ENCODE measurements around the gene SYNE2. TPM values are rescaled to one million over a fixed set of nuclear protein-coding genes. Genes with fewer than 3 reads are reported as not detected.

Gene SYNE2
- total RNA-seq, 1 donor from 2014 or later, result 44.2 TPM

GRCh38 chr14:63991833-63992232 is 139.0 kb downstream of the SYNE2 start:
- no peak for DNase-seq (ENCODE audit: low read depth)
- no peak overlapping the region for H3K4me3 ChIP-seq (ENCODE audit: low read depth, low read length)
- TF ChIP-seq CTCF (conservative IDR thresholded peaks at IDR 0.05; ENCODE audit: low read depth, low read length), result no peak

GRCh38 chr14:63992858-63993257 is 140.1 kb downstream of the SYNE2 start:
- no peak for TF ChIP-seq CTCF (conservative IDR thresholded peaks at IDR 0.05; ENCODE audit: low read depth, low read length)
- H3K4me3 ChIP-seq (ENCODE audit: low read depth, low read length), result no peak overlapping the region
- no peak for DNase-seq (ENCODE audit: low read depth)

GRCh38 chr14:63993992-63994391 is 141.2 kb downstream of the SYNE2 start:
- TF ChIP-seq CTCF (conservative IDR thresholded peaks at IDR 0.05; ENCODE audit: low read depth, low read length), result peak; percentile 27
- H3K4me3 ChIP-seq (ENCODE audit: low read depth, low read length), result no peak overlapping the region
- DNase-seq (ENCODE audit: low read depth), result no peak

- no peak overlapping the region for H3K4me3 ChIP-seq (ENCODE audit: low read depth, low read length)
- no peak for TF ChIP-seq CTCF (conservative IDR thresholded peaks at IDR 0.05; ENCODE audit: low read depth, low read length)
- DNase-seq (ENCODE audit: low read depth), result no peak
Observed at GRCh38 chr14:63995285-63995684, 142.5 kb downstream of the SYNE2 start.

- no peak overlapping the region for H3K4me3 ChIP-seq (ENCODE audit: low read depth, low read length)
- TF ChIP-seq CTCF (conservative IDR thresholded peaks at IDR 0.05; ENCODE audit: low read depth, low read length), result no peak
- DNase-seq (ENCODE audit: low read depth), result no peak
Observed at GRCh38 chr14:63996016-63996415, 143.2 kb downstream of the SYNE2 start.

- H3K4me3 ChIP-seq (ENCODE audit: low read depth, low read length), result no peak overlapping the region
- no peak for TF ChIP-seq CTCF (conservative IDR thresholded peaks at IDR 0.05; ENCODE audit: low read depth, low read length)
- DNase-seq (ENCODE audit: low read depth), result no peak
Observed at GRCh38 chr14:63996625-63997220, 143.9 kb downstream of the SYNE2 start.

GRCh38 chr14:64000749-64001148 is 147.9 kb downstream of the SYNE2 start:
- TF ChIP-seq CTCF (conservative IDR thresholded peaks at IDR 0.05; ENCODE audit: low read depth, low read length), result no peak
- DNase-seq (ENCODE audit: low read depth), result no peak
- no peak overlapping the region for H3K4me3 ChIP-seq (ENCODE audit: low read depth, low read length)
